ENCODE measurements around the gene PCID2.
"Not testable (repeated sequence)": the region's sequence is repeated elsewhere in the genome, so short reads cannot be mapped to it uniquely, and the experiment has no call there.

The PCID2 gene

DNA sequence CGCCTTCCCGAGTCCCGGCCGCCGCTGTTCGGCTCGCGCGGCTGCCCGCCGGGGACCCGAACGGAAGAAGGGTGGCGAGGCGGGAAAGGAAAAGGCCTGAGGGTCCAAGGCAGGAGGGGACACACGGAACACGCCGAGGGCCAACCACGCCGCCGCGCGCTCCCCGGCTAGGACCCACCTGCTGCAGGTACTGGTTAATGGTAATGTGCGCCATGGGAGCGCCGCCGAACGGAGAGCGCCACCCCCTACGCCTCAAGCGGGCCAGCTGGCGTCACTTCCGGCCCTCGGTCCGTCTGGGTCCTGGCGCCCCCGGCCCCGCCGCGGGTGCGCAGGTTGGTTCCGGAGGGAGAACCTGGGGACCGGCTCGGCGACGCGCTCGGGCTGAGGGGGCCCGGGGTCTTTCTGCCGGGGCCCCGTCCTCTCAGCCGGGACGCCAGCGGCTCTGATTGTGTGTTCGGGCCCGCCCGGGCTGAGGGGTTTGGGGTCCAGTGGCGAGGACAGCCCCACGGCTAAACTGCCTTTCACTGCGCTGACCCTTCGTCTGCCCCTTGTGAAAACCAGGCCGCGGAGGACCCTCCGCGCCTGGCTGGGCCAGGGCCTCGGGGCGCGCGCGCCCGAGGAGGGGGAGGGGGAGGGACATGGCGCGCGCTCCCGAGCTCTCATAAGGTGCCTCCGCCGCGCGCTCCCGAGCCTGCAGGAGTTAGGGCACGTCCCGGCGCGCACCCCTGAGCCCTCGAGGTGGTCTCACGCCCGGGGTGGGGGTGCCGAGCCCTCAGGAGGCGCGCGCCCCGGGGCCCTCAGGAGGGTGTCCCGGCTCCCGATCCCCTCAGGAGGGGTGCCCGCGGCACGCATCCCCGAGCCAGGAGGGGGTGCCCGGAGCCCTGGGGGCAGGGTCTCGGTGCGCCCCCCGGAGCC is at the start of gene PCID2:
Gene PCID2, minus strand, starts transcription at position 249 of the 915 bp plus-strand sequence. Its CDS starts 35 bp downstream, at position 214.
- peak; percentile 85 for DNase-seq (ENCODE audit: low spot score)

DNA sequence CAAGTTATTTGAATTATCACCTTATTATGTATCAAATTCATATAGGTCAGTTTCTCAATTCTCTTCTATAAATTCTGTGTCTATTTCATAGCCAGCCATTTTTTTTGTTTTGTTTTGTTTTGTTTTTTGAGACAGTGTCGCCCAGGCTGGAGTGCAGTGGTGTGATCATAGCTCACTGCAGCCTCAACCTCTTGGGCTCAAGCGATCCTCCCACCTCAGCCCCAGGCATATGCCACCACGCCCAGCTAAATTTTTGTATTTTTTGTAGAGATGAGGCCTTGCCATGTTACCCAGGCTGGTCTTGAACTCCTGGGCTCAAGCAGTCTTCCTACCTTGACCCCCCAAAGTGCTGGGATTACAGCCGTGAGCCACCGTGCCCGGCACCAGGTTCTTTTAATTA is 49.4 kb upstream of the PCID2 start:
- DNase-seq (ENCODE audit: low spot score), result not testable (repeated sequence)

DNA sequence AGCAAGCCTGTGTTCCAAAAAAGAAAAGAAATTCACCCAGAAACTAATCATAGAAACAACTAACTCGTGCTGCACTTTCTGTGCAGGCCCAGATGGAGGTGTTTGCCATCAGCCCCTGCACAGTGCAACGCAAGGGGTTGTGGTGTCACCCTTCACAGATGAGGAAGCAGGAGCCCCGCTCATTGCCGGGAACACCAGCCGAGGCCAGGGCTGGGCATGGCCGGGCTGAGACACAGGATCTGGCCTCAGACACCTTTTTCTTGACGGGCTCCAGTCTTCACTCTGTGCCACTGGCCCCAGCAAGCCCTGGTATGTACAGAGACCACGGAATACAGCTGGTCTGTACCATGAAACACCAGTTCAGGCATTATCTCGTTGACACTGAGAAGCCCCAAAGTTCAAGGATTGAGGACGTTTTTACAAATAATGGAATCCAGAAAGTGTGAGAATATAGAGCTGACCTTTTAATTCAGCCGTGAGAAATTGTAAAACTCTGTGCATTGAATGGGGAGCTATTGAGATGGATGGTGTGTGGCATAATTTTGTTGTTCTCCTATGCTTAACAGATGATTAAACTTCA is 44.1 kb upstream of the PCID2 start:
- DNase-seq (ENCODE audit: low spot score), result no peak

DNA sequence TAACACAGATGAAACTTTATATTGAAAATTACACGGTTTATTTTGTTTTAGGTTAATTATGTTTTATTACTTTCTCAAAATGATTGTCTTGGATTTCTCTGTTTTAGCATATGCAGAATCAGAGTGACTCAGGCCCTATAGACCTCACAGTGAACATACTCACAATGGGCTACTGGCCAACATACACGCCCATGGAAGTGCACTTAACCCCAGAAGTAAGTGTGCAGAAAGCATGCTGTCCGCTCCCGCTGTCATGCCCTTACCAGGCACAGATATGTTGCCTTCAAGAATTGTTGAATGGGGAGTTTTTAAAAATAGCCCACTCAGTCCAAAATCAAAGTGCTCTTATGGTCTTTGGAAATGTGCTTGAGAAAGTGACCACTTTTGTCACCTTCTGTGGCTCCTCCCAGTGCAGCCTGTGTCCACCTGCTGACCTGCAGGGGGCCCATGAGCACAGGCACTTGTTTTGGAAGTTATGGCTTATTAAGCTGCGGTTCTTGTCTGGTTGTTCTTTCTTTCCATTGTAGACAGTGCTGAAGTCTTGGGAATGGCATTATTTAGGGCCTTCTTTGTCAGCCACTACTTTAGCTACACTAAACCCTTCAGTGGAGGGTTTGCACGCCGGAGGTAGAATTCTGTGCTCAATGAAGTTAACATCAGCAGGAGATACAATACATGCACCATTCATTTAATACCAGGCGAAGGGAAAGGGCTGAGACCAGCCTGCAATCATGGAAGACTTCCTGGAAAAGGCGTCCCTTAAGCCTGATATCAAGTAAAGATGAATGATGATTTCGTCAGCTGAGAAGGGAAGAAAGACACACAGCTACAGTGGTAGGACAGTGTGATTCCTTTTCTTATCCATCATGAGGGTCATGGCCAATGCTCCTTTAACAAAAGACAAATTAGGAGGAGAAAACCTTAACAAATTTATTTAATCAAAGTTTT is 37.7 kb upstream of the PCID2 start:
- DNase-seq (ENCODE audit: low spot score), result no peak

DNA sequence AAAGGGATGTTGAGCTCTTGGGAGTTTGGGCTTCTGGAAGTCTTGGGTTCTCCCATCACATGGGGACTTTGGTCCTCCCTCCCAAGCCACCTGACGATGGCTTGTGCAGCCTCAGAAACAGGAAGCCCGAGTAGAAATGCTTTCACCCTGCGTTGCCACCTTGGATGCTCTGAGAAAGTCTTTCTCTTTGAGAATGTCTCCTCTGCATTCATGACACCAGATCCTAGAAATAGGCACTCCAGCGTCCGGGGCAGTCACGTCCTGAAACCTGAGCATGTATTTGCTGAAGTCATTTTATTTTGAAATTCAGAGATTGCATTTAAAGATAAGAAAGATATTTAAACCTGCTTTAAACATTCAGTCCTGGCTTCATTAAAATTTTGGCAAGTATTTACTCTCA is 35.4 kb upstream of the PCID2 start:
- no peak for DNase-seq (ENCODE audit: low spot score)

DNA sequence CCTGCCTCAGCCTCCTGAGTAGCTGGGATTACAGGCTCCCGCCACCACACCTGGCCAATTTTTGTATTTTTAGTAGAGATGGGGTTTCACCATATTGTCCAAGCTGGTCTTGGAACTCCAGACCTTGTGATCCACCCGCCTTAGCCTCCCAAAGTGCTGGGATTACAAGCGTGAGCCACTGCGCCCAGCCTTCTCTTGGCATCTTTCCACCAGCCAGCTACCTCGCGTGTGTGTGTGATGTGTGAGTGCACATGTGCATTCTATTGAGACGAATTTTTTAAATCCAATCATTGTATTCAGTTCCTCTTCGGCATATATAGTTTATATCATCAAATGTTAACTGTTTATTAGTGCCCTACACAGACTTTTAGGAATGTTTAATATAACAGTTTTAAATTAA is 33.2 kb upstream of the PCID2 start:
- DNase-seq (ENCODE audit: low spot score), result not testable (repeated sequence)

DNA sequence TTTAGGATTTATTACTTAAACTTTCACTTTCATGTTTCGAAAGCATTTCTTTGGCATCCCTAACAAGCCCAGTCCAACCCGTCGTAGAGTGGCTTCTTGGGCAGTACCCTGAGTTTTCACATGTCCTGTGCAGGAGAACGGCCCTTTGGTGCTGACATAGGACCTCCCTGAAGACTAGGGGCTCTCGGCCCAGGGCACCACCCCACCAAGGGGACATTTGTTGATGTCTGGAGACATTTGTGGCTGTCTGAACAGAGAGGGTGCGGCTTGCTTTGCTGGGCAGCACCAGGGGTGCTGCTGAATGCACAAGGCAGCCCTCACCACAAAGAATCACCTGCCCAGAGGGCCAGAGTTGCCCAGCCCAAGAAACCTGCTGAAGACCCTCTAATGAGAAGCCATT is 31.5 kb upstream of the PCID2 start:
- no peak for DNase-seq (ENCODE audit: low spot score)

DNA sequence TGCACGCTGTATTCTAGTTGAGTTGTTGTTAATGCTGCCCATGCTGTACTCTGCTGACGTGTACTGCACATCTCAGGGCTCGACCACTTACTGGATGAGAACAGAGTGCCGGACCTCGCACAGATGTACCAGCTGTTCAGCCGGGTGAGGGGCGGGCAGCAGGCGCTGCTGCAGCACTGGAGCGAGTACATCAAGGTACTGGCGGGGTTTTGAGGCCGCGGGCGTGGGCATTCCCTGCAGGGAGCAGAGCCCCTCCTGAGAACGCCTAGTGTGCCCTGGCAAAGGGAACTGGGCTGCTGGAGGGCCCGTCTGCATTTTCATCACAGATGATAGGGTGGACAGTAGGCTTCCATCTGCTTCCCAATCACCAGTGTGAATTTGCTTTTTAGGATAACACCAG is 30.9 kb upstream of the PCID2 start:
- DNase-seq (ENCODE audit: low spot score), result no peak

DNA sequence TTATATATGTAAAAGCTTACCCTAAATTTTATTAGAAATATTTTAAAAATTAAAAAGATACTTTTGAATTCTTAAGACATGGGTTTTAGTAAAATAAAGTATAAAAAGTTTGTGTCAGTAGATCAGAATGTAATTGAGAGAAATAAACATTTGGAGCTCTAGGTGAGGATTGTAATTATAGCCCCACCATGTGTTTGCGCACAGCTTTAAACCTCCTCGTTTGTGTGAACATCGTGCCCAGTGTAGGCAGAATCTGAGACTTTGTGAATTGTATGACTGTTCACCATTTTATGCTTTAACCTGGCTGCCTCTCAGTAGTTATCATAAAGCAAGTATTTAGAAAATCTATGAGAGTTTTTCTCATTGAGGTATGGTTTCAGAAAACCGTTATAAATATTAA is 30.1 kb upstream of the PCID2 start:
- no peak for DNase-seq (ENCODE audit: low spot score)

DNA sequence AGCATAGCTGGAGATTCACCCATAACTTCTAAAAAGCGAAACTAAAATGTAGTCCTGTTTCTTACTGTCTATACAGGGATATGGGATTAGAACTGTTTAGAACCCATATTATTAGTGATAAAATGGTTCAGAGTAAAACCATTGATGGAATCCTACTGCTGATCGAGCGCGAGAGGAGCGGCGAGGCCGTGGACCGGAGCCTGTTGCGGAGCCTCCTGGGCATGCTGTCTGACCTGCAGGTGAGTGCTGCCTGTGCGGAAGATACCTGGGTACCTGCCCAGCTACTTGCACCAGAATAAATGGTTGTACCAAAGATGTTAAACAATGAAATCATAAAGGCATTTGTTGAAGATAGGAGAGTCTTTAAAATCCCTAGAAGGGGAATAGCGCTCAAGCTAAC is 24.6 kb upstream of the PCID2 start:
- DNase-seq (ENCODE audit: low spot score), result no peak

DNA sequence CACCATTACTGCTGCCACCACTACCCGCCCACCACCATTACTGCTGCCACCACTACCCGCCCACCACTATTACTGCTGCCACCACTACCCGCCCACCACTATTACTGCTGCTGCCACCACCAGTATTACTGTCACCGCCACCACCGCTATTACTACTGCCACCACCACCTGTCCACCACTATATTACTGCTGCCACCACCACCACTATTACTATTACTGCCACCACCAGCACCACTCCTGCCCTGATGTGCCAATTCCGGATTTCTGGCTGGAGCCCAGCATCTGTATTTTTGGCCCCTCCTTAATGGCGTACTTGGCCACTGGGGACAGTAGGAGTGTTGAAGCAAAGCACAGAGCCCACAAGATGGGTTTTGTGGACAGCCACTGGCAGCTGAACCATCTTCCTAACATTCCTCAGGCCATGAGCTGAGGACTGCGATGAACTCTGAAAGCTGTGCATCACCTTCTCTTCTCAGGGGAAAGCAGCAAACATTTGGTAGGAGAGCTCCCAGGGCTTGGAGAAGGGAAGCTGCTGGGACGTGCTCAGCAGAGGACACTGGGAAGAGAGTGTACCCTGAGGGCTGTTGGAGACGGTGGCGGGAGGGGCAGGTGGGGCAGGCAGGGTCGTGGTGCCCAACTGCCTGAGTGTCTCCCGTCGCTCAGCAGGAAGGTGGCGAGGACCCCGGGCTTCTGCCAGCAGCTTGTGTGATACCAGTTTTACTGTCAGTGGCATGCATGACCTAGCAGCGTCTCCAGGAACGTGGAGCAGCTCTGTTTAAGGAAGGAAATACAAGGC is 23.9 kb upstream of the PCID2 start:
- no peak for DNase-seq (ENCODE audit: low spot score)

DNA sequence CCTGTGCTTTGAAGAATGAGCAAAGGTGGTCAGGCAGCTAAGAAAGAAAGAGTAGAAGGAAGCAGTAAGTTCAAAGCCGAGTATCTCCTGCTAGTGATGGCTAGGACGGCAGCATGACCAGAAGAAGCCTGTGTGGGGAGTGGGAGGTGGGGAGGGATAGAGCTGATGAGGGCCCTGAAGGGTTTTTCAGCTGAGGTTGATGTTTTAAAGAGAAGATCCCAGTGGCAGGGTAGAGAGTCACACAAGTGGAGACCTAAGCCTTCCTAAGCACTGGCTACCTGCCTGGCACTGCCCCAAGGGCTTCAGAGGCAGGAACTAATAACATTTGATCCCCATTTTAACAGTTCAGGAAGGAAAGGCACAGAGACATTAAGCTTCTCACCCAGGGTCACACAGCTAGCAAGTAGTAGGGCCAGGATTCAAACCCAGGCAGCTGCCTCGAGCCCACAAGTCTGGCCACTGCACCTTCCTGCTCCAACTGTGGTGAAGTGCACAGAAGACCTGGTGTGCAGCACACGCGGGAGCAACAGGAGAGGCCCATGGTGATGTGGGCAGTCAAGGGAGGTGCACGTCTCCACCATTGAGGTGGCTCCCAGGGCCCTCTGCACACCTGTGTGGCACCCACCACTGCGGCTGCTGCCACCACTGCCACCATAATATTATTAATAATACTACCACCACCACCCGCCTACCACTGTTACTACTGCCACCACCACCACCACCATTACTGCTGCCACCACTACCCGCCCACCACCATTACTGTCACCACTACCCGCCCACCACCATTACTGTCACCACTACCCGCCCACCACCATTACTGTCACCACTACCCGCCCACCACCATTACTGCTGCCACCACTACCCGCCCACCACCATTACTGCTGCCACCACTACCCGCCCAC is 23.1 kb upstream of the PCID2 start:
- no peak for DNase-seq (ENCODE audit: low spot score)

DNA sequence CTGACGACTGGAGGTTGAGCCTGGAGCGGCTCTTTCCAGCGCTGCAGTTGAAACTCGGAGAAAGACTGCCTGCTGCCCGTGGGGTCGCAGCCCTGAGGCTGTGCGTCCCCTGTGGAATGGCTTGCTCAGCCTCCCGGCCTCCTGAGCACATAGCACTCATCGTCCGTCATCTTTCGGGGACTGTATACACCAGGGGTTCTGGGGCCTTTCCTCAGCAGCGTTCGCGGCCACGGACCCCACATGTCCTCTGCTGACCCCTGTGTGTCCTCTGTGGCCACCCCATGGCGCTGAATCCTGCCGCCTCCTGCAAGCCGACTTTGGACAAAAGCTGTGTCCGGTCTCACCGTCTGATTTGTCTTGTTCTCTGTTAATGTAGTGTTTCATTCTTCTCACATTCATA is 21.3 kb upstream of the PCID2 start:
- no peak for DNase-seq (ENCODE audit: low spot score)

DNA sequence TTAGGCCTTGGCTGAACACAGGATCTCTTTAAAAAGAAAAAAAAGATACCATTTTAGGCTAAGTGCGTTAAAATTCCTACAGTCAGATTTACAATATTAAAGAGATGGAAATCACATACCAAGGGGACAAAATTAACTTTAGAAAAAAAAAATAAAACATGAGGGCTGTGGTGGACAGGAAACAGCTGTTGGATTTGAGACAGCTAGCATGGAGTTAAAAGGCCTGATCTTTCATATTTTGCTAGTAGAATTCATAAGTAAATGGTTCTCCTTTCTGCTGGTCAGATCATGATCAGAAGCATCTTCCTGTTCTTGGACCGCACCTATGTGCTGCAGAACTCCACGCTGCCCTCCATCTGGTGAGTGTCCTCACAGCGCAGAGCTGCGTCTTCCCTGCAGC is 20.7 kb upstream of the PCID2 start:
- DNase-seq (ENCODE audit: low spot score), result no peak

DNA sequence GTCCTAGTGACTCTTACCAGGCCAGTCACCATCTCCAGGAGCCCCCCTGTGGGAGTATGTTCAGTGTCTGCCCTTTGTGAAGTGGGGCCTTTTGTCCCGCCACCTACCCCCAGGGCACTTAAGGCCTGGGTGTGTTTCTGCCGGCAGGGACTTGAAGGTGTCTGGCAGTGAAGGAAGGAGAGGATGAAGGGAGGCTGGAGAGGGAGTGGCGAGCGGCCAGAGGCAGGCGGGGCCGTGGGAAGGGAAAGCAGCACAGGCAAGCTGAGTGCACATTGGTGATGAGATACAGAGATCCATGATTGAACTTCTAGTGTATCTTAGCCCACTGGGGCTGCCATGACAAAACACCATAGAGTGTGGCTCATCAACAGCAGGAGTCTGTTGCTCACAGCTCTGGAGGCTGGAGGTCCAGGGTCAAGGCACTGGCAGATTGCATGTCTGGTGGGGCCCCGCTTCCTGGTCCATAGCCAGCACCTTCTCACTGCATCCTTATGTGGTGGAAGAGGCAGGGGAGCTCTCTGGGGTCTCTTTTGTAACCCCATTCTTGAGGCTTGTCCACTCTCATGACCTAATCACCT is 18.5 kb upstream of the PCID2 start:
- no peak for DNase-seq (ENCODE audit: low spot score)

DNA sequence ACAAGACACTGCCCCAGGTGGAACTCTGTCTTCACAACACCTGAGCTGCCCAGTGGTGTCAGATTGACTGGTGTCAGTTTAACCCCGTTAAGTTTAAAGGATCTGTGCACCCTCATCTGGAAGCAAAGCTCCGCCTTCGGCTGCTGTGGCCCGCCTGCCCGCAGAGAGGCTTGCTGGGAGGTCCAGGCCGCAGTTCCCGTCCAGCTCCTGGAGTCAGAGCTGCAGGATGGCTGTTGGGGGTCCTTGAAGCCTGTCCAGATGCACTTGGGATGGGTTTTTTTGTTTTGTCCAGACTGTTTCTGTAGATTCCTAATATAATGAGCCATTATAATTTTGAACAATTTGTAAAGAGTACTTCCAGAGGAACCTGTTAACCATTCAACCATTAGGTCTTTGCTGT is 17.0 kb upstream of the PCID2 start:
- no peak for DNase-seq (ENCODE audit: low spot score)

DNA sequence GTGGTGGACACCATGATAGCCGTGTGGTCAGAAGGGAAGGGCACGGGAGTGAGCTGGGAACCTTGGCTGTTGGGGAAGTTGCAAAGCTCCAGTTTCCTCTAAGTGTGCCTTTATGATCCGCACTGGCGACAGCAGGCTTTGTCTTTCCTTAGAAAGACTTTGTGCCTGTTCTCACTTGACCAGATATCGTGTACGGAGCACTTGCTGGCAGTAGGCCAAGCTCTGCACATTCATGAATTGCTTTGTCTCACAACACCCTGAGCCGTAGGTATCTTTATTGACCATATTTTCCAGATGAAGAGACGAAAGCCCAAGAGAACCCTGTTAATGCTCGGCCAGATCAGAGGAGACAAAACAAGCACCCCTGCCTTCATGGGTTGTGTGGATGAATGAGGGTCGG is 16.0 kb upstream of the PCID2 start:
- DNase-seq (ENCODE audit: low spot score), result no peak

DNA sequence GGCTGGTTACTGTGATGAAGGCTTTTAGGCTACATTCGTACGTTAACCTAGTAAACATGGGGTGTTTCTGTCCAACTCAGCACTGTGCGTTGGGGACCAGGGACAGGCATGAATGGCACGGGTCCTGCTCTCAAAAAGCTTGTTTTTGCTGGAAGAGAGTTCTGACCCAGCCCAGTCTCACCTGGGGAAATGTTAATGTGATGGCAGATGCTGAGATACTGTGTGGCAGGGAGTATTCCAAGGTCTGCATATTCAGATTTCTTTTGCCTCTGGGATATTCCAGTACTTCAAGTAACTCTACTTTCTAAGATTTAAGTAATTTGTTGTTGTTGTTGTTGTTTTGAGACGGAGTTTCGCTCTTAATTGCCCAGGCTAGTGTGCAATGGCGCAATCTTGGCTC is 14.6 kb upstream of the PCID2 start:
- DNase-seq (ENCODE audit: low spot score), result no peak

DNA sequence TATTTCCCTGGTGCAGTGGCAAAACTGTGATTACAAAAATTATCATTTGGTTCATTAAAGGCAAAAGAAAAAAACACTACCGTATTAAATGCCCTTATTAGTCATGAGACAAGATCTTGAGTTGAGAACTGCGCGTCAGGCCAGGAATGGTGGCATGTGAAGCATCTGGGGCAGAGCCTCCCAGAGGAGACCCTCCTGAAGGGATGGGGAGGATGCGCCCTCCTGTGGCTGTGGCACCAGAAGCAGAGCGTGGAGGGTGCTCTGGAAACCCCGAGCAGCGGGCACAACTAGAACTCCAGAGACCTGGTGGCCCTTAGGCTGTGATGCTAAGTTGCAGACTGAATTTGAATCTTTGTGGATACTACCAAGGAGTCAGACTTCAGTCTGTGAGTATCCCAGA is 12.4 kb upstream of the PCID2 start:
- no peak for DNase-seq (ENCODE audit: low spot score)

DNA sequence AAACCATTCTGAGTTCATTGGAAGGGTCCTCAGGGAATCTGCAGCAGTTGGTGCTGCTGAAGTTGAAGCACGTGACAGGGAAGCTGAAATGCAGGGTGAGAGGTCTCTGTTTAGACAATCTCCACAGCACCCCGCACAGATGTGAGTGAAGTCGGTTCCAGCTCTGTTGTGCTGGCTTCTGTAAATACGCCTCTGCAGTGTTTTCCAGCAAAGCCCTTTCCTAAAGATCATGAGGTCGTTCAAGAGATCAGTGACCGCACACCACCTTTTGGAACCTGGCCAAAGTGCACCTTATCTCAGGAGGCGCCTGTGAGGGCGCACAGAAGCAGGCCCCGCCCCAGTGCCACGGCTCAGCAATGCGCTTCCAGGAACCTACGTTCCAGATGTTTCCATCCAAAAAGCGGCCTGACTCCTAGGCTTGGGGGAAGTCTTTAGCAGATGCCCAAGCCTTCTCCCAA is 11.7 kb upstream of the PCID2 start:
- DNase-seq (ENCODE audit: low spot score), result no peak
